Ovary (tissue), 10 donors: ENCODE measurements around the gene INTS2. TPM values are rescaled to one million over a fixed set of nuclear protein-coding genes. Genes with fewer than 3 reads are reported as not detected.

ENCODE experiments used
- DNase-seq, 5 donors: peaks; one replicate each; pipeline ENCODE4 v3.0.0-alpha.2; 2019 to 2020
- H3K27ac ChIP-seq, 2 donors: fragments of 200-600 bp; one replicate each; pipeline versions ENCODE4 v1.5.1 to v1.8.0; 2019 to 2022
- H3K27me3 ChIP-seq: fragments of 200-600 bp; one replicate; pipeline ENCODE4 v1.8.0; 2022
- H3K36me3 ChIP-seq: fragments of 200-600 bp; sonication (generic); one replicate; pipeline ENCODE4 v1.5.1; 2019
- H3K4me1 ChIP-seq: one replicate; pipeline ENCODE4 v1.8.1; 2013; ENCODE audit warnings: mild to moderate bottlenecking, moderate library complexity; ENCODE audit not compliant: insufficient read depth
- H3K4me3 ChIP-seq: fragments of 200-600 bp; sonication (generic); one replicate; pipeline ENCODE4 v1.5.1; 2017
- H3K9me3 ChIP-seq, 2 donors: fragments of 200-600 bp in 1 of 2; sonication (generic) in 1 of 2; one replicate each; pipeline versions ENCODE4 v1.5.1 to v1.8.1; 2013 to 2019; ENCODE audit warnings: mild to moderate bottlenecking in 1 of 2, moderate library complexity in 1 of 2
- CTCF ChIP-seq, 3 donors: fragments of 450-650 bp in 2 of 3; fragments of 200-600 bp in 1 of 3; IDR thresholded peaks; one replicate each; pipeline versions ENCODE4 v1.5.1 to v1.8.0; 2016 to 2022; ENCODE audit warnings: antibody characterized with exemption in 3 of 3, mild to moderate bottlenecking in 1 of 3
- EP300 ChIP-seq: sonication (generic); formaldehyde crosslinking; IDR thresholded peaks from one replicate; pipeline ENCODE4 v1.6.1; 2017; ENCODE audit warnings: antibody characterized with exemption
- POLR2A ChIP-seq: fragments of 450-650 bp; IDR thresholded peaks from one replicate; pipeline ENCODE4 v1.6.1; 2017; ENCODE audit warnings: antibody characterized with exemption, mild to moderate bottlenecking, moderate library complexity
- WGBS, 3 donors: extraction: QIAGEN DNeasy Blood & Tissue Kit in 1 of 3; methylation state at CpG; one replicate each; pipeline versions ENCODE4 v1.1.5 to v1.1.7; 2013 to 2017; 5-methylcytosine and 5-hydroxymethylcytosine counted together
- intact Hi-C, 4 donors: fragments of 100-400 bp; cut with DNase I; formaldehyde crosslinking; loops; one replicate each; pipeline versions ENCODE4 v1.11.0 to v1.15.1; 2022 to 2023
- long read RNA-seq, 3 donors: library from polyadenylated mRNA in 2 of 3; unstranded in 2 of 3; transcript quantifications; one replicate each; pipeline ENCODE4 v2.0.0 and lab custom pipeline, GENCODE V29; 2021 to 2026
- polyA plus RNA-seq, 2 donors: library from polyadenylated mRNA; stranded (reverse); fragments of 200-250 nt in 1 of 2; fragments of 350-450 nt in 1 of 2; fragmentation: Illumina TruSeq in 1 of 2; extraction: RNeasy Lipid Tissue Mini Kit (QIAGEN cat#74804) in 1 of 2; gene quantifications; one replicate each; pipeline ENCODE4 v1.2.3, GENCODE V29; 2013 to 2014
- total RNA-seq, 7 donors: library from RNA; depleted of rRNA in 2 of 7; stranded (reverse); fragments of >200 nt in 2 of 7; fragmentation: NEBNext Ultra II Directional in 3 of 7; extraction: Animal tissue kit (Norgen Biotek cat#: 25700) in 3 of 7; gene quantifications; one replicate each; pipeline versions ENCODE4 v1.1.0 to v1.2.4, GENCODE V29; 2016 to 2023
- donor health status: DM: no; HTN: no; CAD: no; lungs with moderate emphysema.
- donor health status: DM: no; HTN: no; CAD: no.
- donor health status: Bipolar disorder and iron deficiency.
- donor health status: DM: yes; HTN: yes; CAD: no.
- donor health status: DM: no; HTN: no; CAD: no.
- donor health status: DM: yes; HTN: yes; CAD: no.

INTS2 gene
- total RNA-seq (10 to 100 TPM in 3 of 7 donors, 1 to 10 TPM in 4; 5.8 to 11.0 (median 9.1) TPM), polyA plus RNA-seq (1 to 10 TPM; 2.3 to 4.6 TPM)
- long read RNA-seq, donor 1, partial matches to known transcripts, result 1 of 3 reads
- long read RNA-seq, donor 1, other reads (novel, unspliced or antisense), result 2 of 3 reads
- long read RNA-seq, donor 2, result 0 reads
- long read RNA-seq, donor 3, full-length matches to known transcripts, result 4 of 14 reads
- long read RNA-seq, donor 3, partial matches to known transcripts, result 7 of 14 reads
- long read RNA-seq, donor 3, other reads (novel, unspliced or antisense), result 3 of 14 reads

DNA sequence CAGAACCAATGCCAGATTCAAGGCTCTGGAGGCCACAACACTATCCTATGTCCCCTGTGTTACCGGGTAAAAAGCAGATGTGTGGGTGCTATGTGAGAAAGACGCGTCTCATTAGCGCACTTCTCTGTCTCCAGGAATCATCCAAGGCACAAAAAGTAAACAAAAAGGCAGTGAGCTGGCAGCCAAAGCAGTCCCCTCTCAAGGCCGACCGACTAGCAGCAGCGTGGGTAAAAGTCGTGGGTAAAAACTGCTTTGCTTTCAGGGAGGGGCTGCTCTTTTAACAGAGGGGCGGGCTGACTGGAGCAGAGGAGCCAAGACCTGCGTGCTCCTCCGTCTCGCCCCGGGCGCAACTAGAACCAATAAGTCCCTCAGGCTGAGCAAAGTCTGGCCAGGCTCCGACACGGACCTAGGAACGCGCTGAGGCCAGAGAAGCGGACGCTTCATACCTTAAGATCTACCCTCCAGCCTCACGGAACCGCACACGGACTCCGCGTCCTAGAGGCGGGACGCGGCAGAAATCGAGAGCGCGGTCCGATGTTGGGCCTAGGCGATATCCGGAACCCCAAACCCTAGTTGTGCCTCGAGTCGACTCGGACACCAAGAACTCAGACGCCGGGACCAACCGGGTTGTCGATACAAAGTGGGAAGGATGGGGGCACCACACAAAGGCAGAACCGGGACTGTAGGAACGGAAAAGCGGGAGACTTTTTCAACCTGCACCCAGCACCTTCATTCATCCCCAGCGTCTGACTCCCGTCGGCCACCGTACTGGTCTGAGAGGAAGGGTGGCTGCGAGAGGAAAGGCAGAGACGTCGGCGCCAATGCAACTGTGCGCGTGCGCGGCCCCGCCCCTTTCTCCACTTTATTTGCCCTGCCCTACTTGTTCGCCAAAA is at the start of gene INTS2:
TSS of gene INTS2 (minus strand) at position 775 of the 893 bp plus-strand sequence. CDS start 1,338 bp downstream, outside the sequence.
- Histone ChIP-seq H3K27me3 (no peaks in the 10 kb centered on the region), H3K4me1 (peaks cover 3% of the 10 kb centered on the region), H3K27ac (peak within 1 kb of the TSS; percentile 79 to 86), H3K9me3 (no peaks in the 10 kb centered on the region), H3K36me3 (no peaks in the 10 kb centered on the region), H3K4me3 (peak within 1 kb of the TSS; percentile 72)
- intact Hi-C loops, result loop anchor here in 1 of 4 donors (10.0 kb wide), 1 partner anchor 513 kb away; no protein-coding TSS in a partner anchor
- peak; percentile 94 to 98 (median 97) for DNase-seq
- WGBS, 3 donors, result 0 to 1% (median 0%) methylated on average over 47 to 58 of the region's 58 CpGs
- peak; percentile 87 for TF ChIP-seq POLR2A
- TF ChIP-seq CTCF (IDR thresholded peaks at IDR 0.05), result no peak

DNA sequence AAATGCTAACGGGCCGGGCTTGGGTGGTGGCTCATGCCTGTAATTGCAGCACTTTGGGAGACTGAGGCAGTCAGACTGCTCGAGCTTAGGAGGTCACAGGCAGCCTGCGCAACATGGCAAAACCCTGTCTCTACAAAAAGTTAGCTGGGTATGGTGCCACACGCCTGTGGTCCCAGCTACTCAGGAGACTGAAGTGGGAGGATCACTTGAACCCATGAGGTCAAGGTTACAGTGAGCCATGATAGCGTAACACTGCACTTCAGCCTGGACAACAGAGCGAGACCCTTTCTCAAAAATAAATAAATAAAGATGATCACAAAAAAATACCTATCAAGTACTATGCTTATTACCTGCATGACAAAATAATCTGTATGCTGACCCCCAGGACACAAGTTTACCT is 46.3 kb upstream of the INTS2 start:
- Histone ChIP-seq H3K9me3 (no peaks in the 10 kb centered on the region), H3K27ac (no peak overlapping the region), H3K27me3 (no peaks in the 10 kb centered on the region), H3K4me1 (no peaks in the 10 kb centered on the region), H3K4me3 (no peak overlapping the region), H3K36me3 (no peaks in the 10 kb centered on the region)
- no peak for DNase-seq
- intact Hi-C loops, result no loop called here
- WGBS, 3 donors, result 92 to 94% (median 94%) methylated on average over 7 of the region's 7 CpGs
- no peak for TF ChIP-seq POLR2A
- no peak for TF ChIP-seq EP300
- TF ChIP-seq CTCF (IDR thresholded peaks at IDR 0.05), result no peak

DNA sequence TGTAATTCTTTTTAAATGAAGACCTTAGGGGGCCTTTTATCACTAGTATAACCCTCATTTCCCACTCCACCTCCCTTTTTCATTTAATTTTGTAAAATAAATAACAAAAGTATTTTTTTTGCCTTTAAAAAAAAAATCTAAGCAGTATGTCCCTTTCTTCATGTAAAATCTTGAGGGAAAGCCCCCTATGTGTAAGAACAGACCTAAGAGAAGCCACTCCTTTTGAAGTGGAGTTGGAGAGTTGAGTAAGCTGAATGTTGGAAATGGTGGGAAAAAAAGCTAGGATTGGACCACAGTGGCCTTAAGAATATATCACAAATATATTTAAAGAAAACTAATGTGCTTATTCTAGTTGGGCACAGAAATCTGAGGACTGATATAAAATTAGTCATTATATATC is 44.5 kb upstream of the INTS2 start:
- H3K27ac ChIP-seq, result no peak overlapping the region
- TF ChIP-seq EP300 (no peak), CTCF (IDR thresholded peaks at IDR 0.05) (no peak), POLR2A (no peak)
- intact Hi-C loops, result no loop called here
- no peak for DNase-seq
- no peaks in the 10 kb centered on the region for H3K27me3 ChIP-seq
- no peaks in the 10 kb centered on the region for H3K36me3 ChIP-seq
- no peak overlapping the region for H3K4me3 ChIP-seq
- no peaks in the 10 kb centered on the region for H3K9me3 ChIP-seq
- no peaks in the 10 kb centered on the region for H3K4me1 ChIP-seq

- 86 to 93% (median 92%) methylated on average over 1 of the region's 1 CpG for WGBS, 3 donors
- no peaks in the 10 kb centered on the region for H3K27me3 ChIP-seq
- DNase-seq, result no peak
- H3K4me1 ChIP-seq, result no peaks in the 10 kb centered on the region
- no peak overlapping the region for H3K4me3 ChIP-seq
- H3K9me3 ChIP-seq, result no peaks in the 10 kb centered on the region
- no peak for TF ChIP-seq CTCF (IDR thresholded peaks at IDR 0.05)
- TF ChIP-seq POLR2A, result no peak
- no peak overlapping the region for H3K27ac ChIP-seq
- no peaks in the 10 kb centered on the region for H3K36me3 ChIP-seq
- intact Hi-C loops, result no loop called here
These were observed 42.2 kb upstream of the INTS2 start for GRCh38 chr17:61970030-61970429.
